Eye (tissue), 1 donor: ENCODE data around the gene MBLAC1.

Experiments
- DNase-seq: peaks from one replicate; pipeline ENCODE4 v3.0.0-alpha.2; 2015

Gene MBLAC1

DNA sequence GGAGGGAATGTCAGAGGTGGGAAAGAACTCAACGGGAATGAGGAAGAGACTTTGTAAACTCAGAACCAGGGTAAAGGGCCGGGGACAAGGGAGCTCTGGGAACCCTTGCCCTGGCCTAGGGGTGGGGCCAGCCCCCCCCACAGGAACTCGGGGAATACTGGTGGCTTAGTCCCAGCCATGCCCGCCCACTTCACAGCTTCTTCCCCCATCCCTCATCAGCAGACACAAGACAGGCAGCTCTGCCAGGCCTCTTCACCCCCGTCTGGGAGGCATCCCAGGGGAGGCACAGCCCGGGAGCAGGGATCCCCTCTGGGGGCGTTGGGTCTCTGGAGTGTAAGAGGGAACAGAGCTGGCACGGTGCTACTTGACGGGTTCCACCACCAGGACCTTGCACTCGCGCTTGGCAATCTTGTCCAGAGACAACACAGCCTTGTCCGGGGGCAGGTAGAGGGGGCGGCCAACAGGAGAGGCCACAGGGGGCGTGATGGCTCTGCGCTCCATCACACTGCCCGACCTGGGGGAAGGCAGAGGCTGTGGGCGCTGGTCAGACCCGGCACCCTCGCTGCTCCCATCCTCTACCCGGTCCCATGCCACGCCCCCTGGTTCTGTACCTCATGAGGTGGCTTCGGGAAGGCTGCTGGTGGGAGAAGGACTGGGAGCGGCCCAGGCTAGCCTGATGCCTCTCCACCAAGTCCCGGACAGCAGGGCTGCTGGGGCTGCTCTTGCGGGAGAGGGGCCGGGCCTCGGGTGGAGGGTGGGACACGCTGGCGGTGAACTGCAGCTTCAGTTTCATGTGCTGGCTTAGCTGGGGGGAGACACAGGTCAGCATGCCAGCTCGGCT, 28.1 kb downstream of the MBLAC1 start:
- DNase-seq: no peak

DNA sequence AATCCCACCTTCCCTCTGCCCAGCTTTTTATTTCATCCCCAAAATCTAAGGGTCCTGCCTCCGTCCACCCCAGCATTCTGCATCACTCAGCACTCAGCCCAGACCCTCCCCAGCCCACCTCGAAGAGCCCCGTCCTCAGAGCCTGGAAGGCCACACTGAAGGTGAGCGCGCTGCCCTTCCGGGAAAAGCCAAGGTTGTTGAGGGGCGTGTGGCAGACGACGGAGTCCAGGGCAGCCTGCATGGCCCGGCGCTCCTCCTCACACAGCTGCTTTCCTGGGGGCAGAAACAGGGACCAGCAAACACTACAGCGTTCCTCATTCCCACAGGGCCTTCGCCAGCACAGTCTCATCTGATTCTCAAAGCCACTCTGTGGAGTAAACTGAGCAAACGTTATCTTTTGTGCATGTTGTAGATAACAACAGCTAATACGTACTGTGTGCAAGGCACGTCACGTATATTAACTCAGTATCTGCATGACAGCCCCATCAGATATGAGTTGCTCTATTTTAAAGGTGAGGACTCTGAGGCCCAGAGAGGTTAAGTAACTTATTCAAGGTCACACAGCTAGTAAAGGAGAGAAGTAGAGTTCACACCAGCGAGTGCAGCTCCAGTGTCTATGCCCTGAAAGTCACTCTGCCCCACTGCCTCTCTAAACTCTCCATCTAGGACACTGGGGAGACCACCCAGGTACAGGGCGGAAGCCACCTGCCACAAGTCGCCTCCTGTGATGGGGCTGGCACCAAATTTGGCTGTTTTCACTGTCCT, 29.0 kb downstream of the MBLAC1 start:
- no peak for DNase-seq

DNA sequence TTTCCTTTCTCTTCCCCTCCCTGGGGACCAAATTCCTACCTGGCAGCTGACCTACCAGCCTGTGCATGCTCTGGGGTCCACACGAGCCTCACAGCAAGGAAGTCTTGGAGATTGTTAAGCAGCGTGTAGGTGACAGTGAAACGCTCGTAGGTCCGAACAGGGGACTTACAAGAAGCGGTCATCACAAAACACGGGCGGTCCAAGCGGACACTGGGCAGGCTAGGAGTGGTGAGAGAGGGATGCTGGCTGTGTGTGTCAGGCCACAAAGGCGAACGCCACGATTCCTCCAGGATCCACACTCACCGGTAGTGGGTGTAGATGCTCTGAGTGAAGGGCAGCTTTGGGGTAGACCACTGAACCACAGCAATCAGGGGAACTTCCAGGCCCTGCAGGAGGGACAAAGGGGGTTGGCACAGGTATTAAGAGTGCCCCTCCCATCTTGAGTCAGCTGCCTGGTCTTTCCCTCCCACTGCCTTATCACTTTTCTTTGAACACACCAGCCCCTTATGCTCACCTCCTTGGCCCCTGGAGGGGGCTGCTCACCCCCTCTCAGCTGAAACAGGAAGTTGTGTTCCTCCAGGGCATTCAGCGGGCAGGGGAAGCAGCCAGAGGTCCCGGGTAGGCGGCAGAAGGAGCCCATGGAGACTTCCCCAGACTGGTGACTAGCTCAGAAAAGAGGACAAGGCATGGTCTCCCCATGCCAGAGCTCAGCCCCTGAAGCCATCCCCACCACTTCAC, 29.7 kb downstream of the MBLAC1 start:
- DNase-seq: no peak

DNA sequence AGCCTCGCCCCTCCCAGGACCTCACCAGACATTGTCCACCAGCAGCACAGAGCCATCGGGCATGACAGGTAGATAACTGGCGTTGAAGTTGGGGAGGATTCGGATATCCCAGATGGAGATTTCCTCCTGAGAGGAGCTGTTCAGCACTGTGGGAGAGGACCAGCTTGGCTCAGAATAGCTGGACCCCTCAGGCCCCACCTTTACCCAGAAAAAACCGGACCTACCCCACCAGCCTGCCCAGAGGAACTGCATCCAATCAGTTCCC, 30.2 kb downstream of the MBLAC1 start:
- no peak for DNase-seq

DNA sequence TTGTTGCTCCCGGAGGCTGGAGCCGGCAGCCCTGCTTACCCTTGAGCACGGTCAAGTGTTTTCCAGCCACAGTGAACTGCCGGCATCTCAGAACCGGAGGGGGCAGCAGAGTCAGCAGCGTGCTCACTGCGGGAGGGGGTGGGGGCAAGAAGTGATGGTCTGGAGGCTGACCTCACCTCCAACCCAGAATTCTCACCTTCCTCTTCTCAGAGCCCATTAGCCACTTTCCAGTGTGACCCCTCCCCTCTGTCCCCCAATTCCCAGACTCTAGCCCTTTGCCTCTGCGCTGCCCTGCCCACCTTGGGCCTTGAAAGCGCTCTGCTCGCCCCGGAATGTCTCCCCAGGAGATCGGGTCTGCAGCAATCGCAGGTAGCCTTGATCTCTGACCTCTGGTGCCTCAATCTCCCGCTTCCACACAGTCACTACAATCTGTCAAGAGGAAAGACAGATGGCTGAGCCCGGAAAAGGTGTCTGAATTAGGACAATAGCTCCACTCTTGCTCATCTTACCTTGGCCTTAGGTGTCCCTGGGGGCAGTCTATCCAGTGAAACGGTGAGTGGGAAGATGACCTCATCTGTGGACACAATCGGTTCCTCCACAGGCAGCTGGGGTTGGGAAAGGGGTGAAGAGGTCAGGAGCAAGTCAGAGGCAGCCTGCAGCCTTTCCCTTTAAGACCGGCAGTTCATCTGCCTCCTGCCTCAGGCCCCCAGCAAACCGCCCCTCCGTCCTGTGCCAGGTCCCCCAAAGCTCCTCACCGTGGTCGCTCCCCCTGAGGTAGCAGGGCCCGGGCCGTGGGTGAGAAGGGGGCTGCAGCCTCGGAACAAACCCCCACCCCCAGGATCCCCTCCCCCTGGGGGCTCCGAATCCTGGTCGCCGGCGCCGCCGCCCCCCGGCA, 30.8 kb downstream of the MBLAC1 start:
- peak; percentile 37 for DNase-seq

DNA sequence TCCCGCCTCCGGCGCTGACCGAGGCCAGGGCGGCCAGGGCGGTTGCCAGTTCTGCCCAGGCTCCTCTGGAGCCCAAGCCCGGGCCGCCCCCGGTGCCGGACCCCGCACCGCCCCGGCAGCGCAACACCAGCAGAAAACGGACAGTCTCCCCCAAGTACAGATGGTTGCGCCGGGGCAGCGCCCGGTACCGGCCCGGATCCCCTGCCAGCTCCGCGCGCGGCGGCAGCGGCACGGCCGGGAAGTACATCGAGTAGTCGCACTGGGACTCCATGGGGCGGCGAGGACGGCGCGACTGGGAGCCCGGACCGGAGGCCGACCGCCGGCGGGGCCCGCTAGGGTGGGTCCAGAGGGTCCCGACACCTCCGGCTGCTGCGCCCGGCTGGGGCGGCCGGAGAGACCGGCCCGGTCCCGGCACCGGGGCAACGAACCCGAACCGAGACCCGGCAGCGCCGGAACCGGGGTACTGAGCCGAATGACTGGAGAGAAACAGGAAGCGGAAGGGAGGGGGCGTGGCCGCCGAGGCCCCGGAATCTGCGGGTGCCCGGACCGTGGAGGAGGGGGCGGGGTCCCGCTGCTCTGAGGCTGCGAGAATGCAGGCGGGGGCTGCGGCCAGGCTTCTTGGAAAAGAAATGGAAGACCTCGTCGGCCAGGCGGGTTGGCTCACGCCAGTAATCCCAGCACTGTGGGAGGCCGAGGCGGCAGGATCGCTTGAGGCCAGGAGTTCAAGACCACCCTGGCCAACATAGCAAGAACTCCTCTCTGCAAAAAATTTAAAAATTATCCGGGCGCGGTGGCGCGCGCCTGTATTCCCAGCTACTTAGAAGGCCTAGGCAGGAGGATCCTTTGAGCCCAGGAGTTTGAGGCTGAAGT, 31.7 kb downstream of the MBLAC1 start, which contains the start of gene TRAPPC14:
Gene TRAPPC14 (minus strand): TSS at position 495 of the 870 bp plus-strand sequence. CDS start 224 bp downstream, at position 271.
- peak; percentile 93 for DNase-seq

DNA sequence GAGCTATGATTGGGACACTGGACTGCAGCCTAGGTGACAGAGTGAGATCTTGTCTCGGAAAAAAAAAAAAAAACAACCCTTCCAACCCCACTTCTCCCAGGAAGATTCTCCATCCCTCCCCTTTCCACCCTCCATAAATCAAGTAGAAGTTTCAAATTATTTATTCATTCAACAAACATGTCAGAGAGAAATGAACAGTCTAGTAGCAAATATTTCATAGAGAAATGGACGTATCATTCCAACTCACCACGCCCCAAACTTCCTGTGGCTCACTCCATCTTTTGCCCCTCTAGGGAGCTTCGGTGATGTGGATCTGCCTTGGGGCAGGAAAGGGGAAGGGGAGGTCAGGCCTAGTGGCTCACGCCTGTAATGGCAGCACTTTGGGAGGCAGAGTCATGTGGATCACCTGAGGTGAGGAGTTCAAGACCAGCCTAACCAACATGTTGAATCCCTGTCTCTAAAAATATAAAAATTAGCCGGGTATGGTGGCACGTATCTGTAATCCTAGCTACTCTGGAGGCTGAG, 32.4 kb downstream of the MBLAC1 start:
- peak; percentile 14 for DNase-seq

DNA sequence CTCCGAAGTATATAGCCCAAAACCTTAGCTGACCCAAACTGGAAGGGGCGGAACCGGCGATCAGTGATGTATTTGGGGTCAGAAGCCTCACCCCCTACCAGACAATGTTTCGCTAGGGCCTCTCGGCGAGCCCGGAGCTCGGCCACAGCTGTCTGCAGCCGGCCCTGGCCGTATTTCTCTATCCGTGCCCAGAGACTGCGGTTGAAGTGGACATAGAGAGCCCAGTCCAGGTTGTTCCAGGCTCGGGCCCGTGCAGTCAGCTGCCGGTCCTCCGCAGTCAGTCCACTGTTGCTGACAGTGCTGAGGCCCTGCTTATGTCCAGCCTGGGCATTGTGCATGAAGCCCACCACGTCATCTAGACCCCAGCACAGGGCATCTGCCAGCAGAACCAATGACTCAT, 33.3 kb downstream of the MBLAC1 start:
- no peak for DNase-seq

DNA sequence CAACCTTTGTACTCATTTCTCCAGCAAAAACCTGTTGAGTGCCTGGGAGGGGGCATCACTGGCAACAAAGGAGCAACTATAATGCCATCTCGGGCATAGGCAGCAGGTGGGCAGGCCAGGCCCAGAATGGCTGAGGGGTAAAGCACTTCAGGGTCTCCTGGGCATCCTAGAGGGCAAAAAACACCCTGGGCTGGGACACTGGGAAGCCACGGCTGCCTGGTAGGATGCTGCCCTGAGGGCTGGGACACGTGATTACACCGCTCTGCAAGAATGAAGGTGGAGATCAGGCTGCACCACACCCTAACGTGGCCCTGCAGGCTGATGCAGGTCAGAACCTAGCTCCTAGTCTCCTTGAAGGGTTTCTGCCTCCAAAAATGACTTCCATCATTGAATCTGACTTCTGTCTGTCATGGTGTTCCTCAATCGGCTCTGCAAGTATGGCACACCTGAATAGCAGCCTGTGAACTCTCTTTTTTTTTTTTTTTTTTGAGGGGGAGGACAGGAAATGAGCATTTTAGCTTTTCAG, 36.3 kb downstream of the MBLAC1 start:
- no peak for DNase-seq

DNA sequence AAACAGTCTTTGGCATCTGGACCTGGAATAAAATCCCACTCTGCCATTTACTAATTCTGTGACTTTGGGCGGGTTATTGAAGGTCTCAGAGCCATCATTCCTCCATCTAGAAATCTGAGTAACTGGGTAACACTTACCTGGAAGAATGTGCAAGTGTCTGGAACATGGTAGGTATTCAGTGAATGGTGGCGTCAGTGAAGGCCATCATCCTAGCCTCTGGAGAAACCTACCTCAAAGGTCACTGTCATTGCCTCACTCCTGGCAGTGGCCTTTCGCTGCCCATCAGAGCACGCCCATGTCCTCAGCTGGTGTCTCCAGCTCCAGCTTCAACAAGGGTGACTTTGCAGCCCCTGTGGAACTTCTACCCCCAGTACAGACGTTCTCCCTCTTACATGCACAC, 37.1 kb downstream of the MBLAC1 start:
- no peak for DNase-seq

DNA sequence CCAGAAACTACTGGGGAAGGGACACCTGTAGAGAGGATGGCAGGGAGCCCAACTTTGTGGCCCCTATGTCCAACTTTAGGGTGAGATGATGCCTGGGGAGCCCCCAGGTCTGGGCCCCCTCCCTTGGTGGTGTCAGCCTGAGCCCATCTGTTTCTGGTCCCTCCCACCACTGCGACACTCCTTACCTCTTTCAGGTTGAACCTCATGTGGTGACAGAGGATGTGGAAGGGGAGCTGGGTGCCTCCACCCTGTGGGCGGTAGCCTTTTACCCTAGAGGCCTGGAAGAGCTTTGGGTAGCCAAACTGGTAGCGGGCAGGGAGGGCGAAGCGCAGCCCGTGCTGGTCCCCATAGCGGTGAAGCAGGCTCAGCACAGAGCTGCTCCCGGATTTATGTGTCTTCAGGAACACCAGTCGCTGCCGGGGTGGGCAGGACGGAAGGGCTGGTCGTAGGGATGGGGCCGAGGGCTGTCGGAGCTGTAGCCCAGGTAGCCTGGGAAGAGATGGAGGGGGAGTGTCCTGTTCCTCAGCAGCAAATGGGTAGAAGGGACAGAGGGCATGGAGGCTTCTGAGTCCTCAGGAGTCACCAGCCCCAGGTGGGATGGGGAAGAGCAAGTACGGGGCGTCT, 39.7 kb downstream of the MBLAC1 start:
- DNase-seq: no peak

DNA sequence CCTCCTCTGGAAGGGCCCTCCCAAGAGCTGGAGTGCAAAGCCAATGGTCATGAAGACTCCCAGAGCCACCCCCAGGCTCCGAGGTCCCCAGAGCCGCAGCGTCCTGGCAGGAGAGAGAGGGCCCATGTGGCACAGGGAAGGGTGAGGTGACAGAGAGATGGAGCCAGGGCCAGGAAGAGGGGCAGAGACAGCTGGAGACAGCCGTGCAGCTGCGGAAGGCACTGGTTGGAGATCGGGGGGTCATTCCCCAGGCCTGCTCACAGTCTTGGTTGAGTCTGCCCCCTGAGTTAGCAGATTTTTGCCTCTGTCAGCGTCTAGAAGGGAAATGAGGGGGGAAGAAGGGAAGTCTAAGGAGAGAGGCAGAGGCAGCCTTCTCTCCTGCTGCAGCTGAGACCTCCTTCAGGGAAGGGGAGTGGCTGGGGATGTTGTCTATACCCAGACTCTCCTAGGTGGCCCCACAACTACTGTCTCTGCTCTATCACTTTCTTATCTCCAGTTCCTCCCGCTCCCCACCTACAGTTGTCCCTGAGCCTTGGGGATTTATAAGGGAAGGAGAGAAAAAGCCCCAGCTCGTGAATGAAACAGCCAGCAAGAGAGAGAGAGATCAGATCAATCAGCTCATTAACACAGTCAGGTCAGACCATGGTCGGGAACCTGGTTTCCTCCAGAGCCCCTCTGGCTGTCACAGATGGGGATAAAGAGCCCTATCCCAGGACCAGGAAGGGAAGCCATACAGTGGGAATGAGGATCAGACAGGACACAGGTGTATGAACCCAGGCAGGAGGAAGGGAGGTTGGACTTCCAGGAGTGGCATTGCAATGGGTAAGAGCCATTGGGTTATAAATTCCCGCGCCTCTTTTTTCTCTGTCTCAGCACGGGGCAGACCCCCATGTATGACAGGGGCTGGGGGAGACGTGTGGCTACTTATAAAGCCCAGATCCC, 40.5 kb downstream of the MBLAC1 start:
- peak; percentile 46 for DNase-seq

DNA sequence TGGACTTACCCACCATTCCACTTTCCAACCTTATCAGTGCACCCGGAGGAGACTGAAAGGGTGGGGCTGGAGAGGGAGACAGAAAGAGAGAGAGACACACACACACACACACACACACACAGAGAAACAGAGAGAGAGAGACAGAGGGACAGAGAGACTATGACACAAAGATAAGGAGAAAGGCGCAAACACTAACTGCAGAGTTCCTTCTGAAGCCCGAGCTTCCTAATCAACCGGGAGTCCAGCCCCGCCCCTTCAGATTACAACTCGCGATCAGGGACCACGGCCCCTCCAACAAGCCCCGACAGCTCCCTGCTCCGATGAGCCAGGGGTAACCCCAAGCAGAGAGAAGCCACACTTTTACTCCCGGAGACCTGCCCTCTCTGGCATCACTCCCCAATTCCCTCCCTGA, 41.2 kb downstream of the MBLAC1 start:
- peak; percentile 72 for DNase-seq

DNA sequence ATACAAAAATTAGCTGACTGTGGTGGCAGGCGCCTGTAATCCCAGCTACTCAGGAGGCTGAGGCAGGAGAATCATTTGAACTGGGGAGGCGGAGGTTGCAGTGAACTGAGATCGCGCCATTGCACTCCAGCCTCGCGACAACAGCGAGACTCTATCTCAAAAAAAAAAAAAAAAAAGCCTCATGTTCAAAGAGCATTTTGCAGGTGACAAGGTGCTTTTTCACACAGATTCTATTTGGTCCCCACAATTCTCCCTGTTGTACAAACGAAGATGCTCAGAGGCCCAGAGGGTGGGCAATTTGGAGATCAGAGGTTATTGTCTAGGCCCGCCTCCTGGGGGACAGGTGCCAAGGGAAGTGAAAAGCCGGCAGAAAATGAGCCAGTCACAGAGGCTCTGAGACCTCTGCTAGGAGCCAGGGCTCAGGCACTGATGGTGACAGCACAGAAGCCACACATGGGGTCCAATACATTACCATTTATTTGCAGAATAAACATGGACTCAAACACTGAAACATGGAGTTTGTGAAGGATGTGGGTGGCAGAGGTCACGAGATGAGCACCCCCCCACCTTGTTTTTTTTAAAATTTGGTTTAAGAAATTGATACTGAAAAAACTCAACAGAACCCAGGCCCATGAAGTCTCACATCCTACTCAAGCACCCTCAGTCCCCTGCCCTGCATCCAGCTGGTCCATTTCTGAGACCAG, 42.5 kb downstream of the MBLAC1 start:
- peak; percentile 8 for DNase-seq

DNA sequence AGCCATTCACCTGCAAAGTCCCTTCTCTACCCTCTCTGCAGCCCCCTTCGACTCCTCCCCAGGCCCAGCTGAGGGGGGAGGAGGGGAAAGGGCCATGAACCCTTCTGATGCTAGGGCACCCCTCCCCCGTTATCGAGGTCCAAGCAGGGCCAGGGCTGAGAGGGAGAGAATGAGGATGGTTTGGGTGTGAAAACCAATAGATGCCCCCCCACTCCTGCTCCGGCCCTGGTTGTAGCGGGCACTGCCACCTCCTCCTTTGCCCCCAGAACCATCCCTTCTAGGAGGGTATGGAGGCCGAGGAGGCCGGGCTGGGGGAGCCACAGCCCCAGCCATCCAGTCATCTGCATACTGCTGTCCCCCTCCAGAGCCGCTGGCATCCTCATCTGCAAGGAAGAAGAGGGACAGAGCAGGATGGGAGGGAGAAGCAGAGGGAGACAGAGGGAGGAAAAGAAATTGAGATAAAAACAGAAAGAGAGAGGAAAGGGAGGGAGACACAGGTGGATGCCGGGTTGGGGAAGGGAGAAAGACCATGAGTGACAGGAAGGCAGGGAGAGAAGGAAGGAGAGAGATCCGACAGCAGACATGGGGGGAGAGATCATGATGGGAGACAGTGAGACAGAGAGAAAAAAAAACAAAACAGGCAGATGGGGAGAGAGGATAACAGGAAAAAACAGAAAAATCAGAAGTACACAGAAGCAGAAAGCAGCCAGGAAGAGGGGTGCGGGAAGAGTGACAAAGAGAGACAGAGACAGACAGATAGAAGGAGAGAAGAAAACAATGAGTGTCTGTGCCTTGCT, 43.5 kb downstream of the MBLAC1 start:
- no peak for DNase-seq

DNA sequence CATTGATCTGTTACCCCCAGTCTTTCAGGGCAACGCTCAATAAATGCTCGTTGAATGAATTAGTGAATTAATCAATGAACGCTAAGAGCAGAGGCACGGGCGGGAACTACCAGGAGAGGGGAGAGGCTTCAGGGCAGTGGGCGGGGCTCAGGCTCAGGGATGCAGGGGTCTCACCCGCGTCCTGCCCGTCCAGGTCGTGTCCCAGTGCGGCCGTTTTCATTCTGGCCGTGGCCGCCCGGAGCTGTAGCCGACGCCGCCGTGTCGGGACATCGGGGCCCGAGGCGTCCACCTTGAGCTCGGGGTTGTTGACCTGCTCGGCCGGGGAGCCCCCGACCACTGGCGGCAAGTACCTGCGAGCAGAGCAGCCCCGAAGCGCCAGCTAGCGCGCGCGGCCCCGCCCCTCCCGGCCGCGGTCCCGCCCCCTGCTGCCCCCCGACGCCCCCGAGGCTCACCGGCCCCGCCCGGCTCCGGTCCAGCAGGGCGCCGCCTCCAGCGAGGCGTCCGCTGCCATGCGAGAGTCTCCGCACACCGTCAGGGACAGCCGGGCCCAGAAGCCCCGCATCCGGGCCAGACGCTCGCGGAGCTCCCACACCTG, 44.4 kb downstream of the MBLAC1 start:
- DNase-seq: peak; percentile 46

DNA sequence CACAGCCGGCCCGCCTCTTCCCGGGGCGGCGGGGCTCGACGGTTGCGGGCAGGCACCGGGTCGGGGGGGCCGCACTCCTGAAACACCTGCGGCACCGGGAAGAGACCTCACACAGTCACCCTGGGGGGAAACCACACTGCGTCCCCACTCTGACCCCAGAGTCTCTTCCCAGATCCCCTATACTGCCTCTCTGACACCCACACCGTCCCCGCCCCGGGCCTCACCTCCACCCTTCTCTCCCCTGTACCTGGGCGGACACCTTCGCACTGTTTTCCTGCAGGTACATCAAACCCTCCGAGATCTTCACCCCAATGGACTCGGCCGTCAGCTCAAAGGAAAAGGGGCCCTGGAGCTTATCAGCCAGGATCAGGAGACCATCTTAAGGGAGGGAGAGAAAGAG, 45.1 kb downstream of the MBLAC1 start:
- DNase-seq: peak; percentile 9
